ENCODE measurements around the gene PDE7B.
"Not testable (repeated sequence)": the region's sequence is repeated elsewhere in the genome, so short reads cannot be mapped to it uniquely, and the experiment has no call there.

Gene PDE7B

GRCh38 chr6:135842618-135843392, 8.7 kb upstream of the PDE7B start:
- no peak for DNase-seq (ENCODE audit: low read depth in 2 of 2, low spot score in 1 of 2)

- no peak for DNase-seq (ENCODE audit: low read depth in 2 of 2, low spot score in 1 of 2)
These were observed 619 bp upstream of the PDE7B start for GRCh38 chr6:135850882-135851281.

GRCh38 chr6:135852746-135853145, 1.2 kb downstream of the PDE7B start:
- no peak for DNase-seq (ENCODE audit: low read depth in 2 of 2, low spot score in 1 of 2)

- no peak for DNase-seq (ENCODE audit: low read depth in 2 of 2, low spot score in 1 of 2)
These were observed 1.7 kb downstream of the PDE7B start for GRCh38 chr6:135853227-135853626.

- DNase-seq (ENCODE audit: low read depth in 2 of 2, low spot score in 1 of 2): no peak
These were observed 2.5 kb downstream of the PDE7B start for GRCh38 chr6:135853986-135854385.

- DNase-seq (ENCODE audit: low read depth in 2 of 2, low spot score in 1 of 2): no peak
These were observed 3.3 kb downstream of the PDE7B start for GRCh38 chr6:135854799-135855198.

GRCh38 chr6:135858931-135859330, 7.4 kb downstream of the PDE7B start:
- DNase-seq (ENCODE audit: low read depth in 2 of 2, low spot score in 1 of 2): no peak

GRCh38 chr6:135860361-135860760, 8.9 kb downstream of the PDE7B start:
- no peak for DNase-seq (ENCODE audit: low read depth in 2 of 2, low spot score in 1 of 2)

- DNase-seq (ENCODE audit: low read depth in 2 of 2, low spot score in 1 of 2): no peak
These were observed 9.7 kb downstream of the PDE7B start for GRCh38 chr6:135861189-135861588.

GRCh38 chr6:135864929-135865328, 13.4 kb downstream of the PDE7B start:
- DNase-seq (ENCODE audit: low read depth in 2 of 2, low spot score in 1 of 2): not testable (repeated sequence)

GRCh38 chr6:135866445-135867123, 15.1 kb downstream of the PDE7B start:
- no peak for DNase-seq (ENCODE audit: low read depth in 2 of 2, low spot score in 1 of 2)

GRCh38 chr6:135867332-135867731, 15.8 kb downstream of the PDE7B start:
- DNase-seq (ENCODE audit: low read depth in 2 of 2, low spot score in 1 of 2): no peak

- DNase-seq (ENCODE audit: low read depth in 2 of 2, low spot score in 1 of 2): no peak
These were observed 18.4 kb downstream of the PDE7B start for GRCh38 chr6:135869857-135870256.

GRCh38 chr6:135870722-135871121, 19.2 kb downstream of the PDE7B start:
- no peak for DNase-seq (ENCODE audit: low read depth in 2 of 2, low spot score in 1 of 2)

- no peak for DNase-seq (ENCODE audit: low read depth in 2 of 2, low spot score in 1 of 2)
These were observed 19.8 kb downstream of the PDE7B start for GRCh38 chr6:135871296-135871695.

GRCh38 chr6:135871878-135872277, 20.4 kb downstream of the PDE7B start:
- no peak for DNase-seq (ENCODE audit: low read depth in 2 of 2, low spot score in 1 of 2)

GRCh38 chr6:135875446-135875845, 23.9 kb downstream of the PDE7B start:
- DNase-seq (ENCODE audit: low read depth in 2 of 2, low spot score in 1 of 2): no peak

- no peak for DNase-seq (ENCODE audit: low read depth in 2 of 2, low spot score in 1 of 2)
These were observed 24.6 kb downstream of the PDE7B start for GRCh38 chr6:135876058-135876457.

GRCh38 chr6:135877666-135878065, 26.2 kb downstream of the PDE7B start:
- DNase-seq (ENCODE audit: low read depth in 2 of 2, low spot score in 1 of 2): no peak

- DNase-seq (ENCODE audit: low read depth in 2 of 2, low spot score in 1 of 2): peak; percentile 22 to 30
These were observed 28.8 kb downstream of the PDE7B start for GRCh38 chr6:135880066-135880972.

GRCh38 chr6:135883045-135883444, 31.5 kb downstream of the PDE7B start:
- no peak for DNase-seq (ENCODE audit: low read depth in 2 of 2, low spot score in 1 of 2)

GRCh38 chr6:135883536-135883935, 32.0 kb downstream of the PDE7B start:
- DNase-seq (ENCODE audit: low read depth in 2 of 2, low spot score in 1 of 2): no peak
